Keratinocyte (primary cell): Measurements from ENCODE around the gene DHX15. TPM values are rescaled to one million over a fixed set of nuclear protein-coding genes. Genes with fewer than 3 reads are reported as not detected.

Source experiments
- DNase-seq: peaks from one replicate; pipeline ENCODE4 v3.0.0-alpha.2; 2011; ENCODE audit warnings: low read depth, missing footprints, low spot score
- FAIRE-seq: peaks from 2 replicates; lab custom pipeline; 2011; peaks lifted over from hg19 to GRCh38; lab: Jason Lieb, UNC
- H2AFZ ChIP-seq: 2 replicates; pipeline ENCODE4 v1.6.0; 2012; ENCODE audit warnings: low read length, control low read depth, inconsistent platforms; ENCODE audit not compliant: control insufficient read depth
- H3K27ac ChIP-seq: 2 replicates; pipeline ENCODE4 v1.5.1; 2011; ENCODE audit warnings: low read length; ENCODE audit not compliant: control insufficient read depth, insufficient read depth
- H3K27me3 ChIP-seq: 3 replicates; pipeline ENCODE4 v1.6.0; 2011; ENCODE audit warnings: low read length; ENCODE audit not compliant: control insufficient read depth, insufficient read depth; ENCODE audit errors: extremely low read depth
- H3K36me3 ChIP-seq, 2 experiments: 2 replicates in 1 of 2; 3 replicates in 1 of 2; pipeline ENCODE4 v1.5.1; 2011; ENCODE audit warnings: low read length in 2 of 2, mild to moderate bottlenecking in 1 of 2; ENCODE audit not compliant: control insufficient read depth in 2 of 2, insufficient read depth in 2 of 2; ENCODE audit errors: extremely low read depth in 1 of 2
- H3K4me1 ChIP-seq: 3 replicates; pipeline ENCODE4 v1.5.1; 2011; ENCODE audit warnings: low read length; ENCODE audit not compliant: control insufficient read depth, insufficient read depth; ENCODE audit errors: extremely low read depth
- H3K4me2 ChIP-seq: 3 replicates; pipeline ENCODE4 v1.6.0; 2011; ENCODE audit warnings: low read depth, low read length; ENCODE audit not compliant: control insufficient read depth, insufficient read depth; ENCODE audit errors: extremely low read depth
- H3K4me3 ChIP-seq, 3 experiments: fragments of 200-600 bp in 1 of 3; sonication (generic) in 1 of 3; 2 replicates in 2 of 3; 3 replicates in 1 of 3; pipeline ENCODE4 v1.5.1; 2011 to 2016; ENCODE audit warnings: low read length in 3 of 3, mild to moderate bottlenecking in 3 of 3, control low read depth in 2 of 3, inconsistent platforms in 1 of 3, low read depth in 1 of 3, mixed read lengths in 1 of 3, mixed run types in 1 of 3, moderate library complexity in 1 of 3; ENCODE audit not compliant: control insufficient read depth in 2 of 3, insufficient read depth in 2 of 3; ENCODE audit errors: extremely low read depth in 1 of 3
- H3K79me2 ChIP-seq: 2 replicates; pipeline ENCODE4 v1.6.0; 2012; ENCODE audit warnings: low read length; ENCODE audit not compliant: control insufficient read depth, insufficient read depth
- H3K9ac ChIP-seq: 3 replicates; pipeline ENCODE4 v1.6.0; 2011; ENCODE audit warnings: low read length; ENCODE audit not compliant: control insufficient read depth, insufficient read depth; ENCODE audit errors: extremely low read depth
- H3K9me1 ChIP-seq: 3 replicates; pipeline ENCODE4 v1.6.0; 2011; ENCODE audit warnings: low read length; ENCODE audit not compliant: control insufficient read depth, insufficient read depth; ENCODE audit errors: extremely low read depth
- H3K9me3 ChIP-seq: 2 replicates; pipeline ENCODE4 v1.5.1; 2012; ENCODE audit warnings: low read depth, low read length; ENCODE audit not compliant: control insufficient read depth
- H4K20me1 ChIP-seq: 3 replicates; pipeline ENCODE4 v1.6.0; 2011; ENCODE audit warnings: low read length; ENCODE audit not compliant: control insufficient read depth, insufficient read depth; ENCODE audit errors: extremely low read depth
- EZH2 ChIP-seq: IDR thresholded peaks from one replicate; pipeline ENCODE4 v1.6.1; 2012; ENCODE audit warnings: inconsistent platforms, mild to moderate bottlenecking, low read length, moderate library complexity
- dilution Hi-C: fragments of 300-500 bp; cut with MboI; formaldehyde crosslinking; loops from one replicate; pipeline ENCODE4 v1.7.0; 2020; ENCODE audit warnings: low sequenced_read_pairs; ENCODE audit not compliant: extremely low pct_ligation_motif_present
- polyA plus RNA-seq, 5 experiments: library from polyadenylated mRNA; depleted of rRNA in 3 of 5; stranded (reverse) in 3 of 5; stranded (forward) in 1 of 5; unstranded in 1 of 5; fragments of >200 nt; gene quantifications; 1 replicate in 1 of 5; 2 replicates in 3 of 5; 3 replicates in 1 of 5; pipeline versions ENCODE4 v1.2.1 to v1.2.3, GENCODE V29; 2011 to 2012; ENCODE audit warnings: missing spikeins in 2 of 5, low read depth in 1 of 5, low replicate concordance in 1 of 5
- TF ChIP-seq, protein P1 (sequence below), 3 experiments: IDR thresholded peaks in 1 of 3; conservative IDR thresholded peaks in 1 of 3; optimal IDR thresholded peaks in 1 of 3; 2 replicates in 2 of 3; 3 replicates in 1 of 3; pipeline versions ENCODE3 to v1.5.1; 2011; ENCODE audit warnings: low read length in 3 of 3, mild to moderate bottlenecking in 3 of 3, moderate library complexity in 2 of 3, control low read depth in 1 of 3, inconsistent platforms in 1 of 3; ENCODE audit not compliant: insufficient read depth in 2 of 3; ENCODE audit errors: extremely low read depth in 1 of 3

Gene DHX15
- polyA plus RNA-seq, 1 donor (not counting 4 experiments of a cell fraction or from before 2014, with no cell fraction given), result 206 TPM

DNA sequence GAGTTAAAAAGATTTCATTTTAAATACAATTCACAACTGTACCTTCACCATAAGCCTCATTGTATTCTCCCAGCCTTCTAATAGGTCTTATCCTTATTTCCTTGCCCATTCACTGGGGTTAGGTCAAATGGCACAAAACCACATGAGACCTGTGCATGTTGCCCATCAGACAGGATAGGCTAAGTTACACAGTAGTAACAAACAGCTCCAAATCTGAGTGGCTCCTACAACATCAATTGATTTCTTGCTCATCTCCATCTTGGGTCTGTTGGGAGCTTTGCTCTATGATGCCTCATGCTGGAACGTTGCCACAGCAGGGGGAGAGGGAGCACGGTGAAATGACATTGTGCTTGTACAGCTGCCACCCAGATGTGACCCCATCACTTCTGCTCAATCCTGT is 70.6 kb downstream of the DHX15 start:
- Histone ChIP-seq H3K27me3 (no peaks in the 10 kb centered on the region), H2AFZ (no peak overlapping the region), H3K27ac (no peak overlapping the region), H3K4me2 (no peak overlapping the region), H3K4me3 (no peak overlapping the region), H3K9me3 (no peaks in the 10 kb centered on the region), H3K4me1 (no peaks in the 10 kb centered on the region), H3K36me3 (peaks cover 0 to 3% of the 10 kb centered on the region in 2 experiments), H3K79me2 (no peaks in the 10 kb centered on the region), H3K9me1 (no peaks in the 10 kb centered on the region), H4K20me1 (peaks cover 4% of the 10 kb centered on the region), H3K9ac (no peak overlapping the region)
- TF ChIP-seq EZH2, result no peak
- TF ChIP-seq, protein P1, sequence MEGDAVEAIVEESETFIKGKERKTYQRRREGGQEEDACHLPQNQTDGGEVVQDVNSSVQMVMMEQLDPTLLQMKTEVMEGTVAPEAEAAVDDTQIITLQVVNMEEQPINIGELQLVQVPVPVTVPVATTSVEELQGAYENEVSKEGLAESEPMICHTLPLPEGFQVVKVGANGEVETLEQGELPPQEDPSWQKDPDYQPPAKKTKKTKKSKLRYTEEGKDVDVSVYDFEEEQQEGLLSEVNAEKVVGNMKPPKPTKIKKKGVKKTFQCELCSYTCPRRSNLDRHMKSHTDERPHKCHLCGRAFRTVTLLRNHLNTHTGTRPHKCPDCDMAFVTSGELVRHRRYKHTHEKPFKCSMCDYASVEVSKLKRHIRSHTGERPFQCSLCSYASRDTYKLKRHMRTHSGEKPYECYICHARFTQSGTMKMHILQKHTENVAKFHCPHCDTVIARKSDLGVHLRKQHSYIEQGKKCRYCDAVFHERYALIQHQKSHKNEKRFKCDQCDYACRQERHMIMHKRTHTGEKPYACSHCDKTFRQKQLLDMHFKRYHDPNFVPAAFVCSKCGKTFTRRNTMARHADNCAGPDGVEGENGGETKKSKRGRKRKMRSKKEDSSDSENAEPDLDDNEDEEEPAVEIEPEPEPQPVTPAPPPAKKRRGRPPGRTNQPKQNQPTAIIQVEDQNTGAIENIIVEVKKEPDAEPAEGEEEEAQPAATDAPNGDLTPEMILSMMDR (optimal IDR thresholded peaks at IDR 0.05 in 1 of 3, IDR thresholded peaks at IDR 0.05 in 1 of 3, conservative IDR thresholded peaks at IDR 0.05 in 1 of 3; ENCODE audit: extremely low read depth in 1 of 3, insufficient read depth in 2 of 3, low read length in 3 of 3), result no peak
- FAIRE-seq (no peak), DNase-seq (no peak)
- dilution Hi-C loops, result no loop called here

DNA sequence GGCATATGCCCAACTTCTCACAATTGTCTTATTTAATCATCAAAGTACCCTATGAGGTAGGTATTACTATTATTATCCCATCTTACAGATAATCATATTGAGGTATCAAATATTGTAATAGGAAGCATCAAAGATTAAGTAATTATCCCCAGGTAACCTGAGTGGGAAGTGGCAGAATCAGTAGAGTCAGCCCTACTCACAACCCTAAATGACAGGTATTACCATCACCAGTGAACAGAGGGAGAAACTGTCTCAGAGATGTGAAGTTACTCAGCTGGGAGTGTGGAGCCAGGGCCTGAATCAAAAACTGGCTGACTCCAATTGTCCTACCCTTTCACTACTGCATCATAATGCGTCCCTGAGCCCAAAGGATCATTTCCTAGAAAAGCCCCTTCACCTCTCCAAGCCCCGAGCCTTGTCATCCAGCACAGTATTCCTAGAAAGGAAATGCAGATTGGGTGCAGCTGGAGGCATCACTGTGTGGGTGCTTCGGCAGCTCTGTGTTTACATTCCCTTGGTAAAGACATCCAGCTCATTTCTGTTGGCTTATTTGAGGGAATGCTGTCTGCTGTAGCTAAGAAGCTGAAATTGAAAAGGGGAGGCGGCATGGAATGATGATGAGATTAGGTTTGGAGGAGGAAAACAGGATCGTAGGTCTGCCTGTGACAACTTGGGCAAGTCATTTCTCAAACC is 72.8 kb downstream of the DHX15 start:
- Histone ChIP-seq H3K27ac (no peak overlapping the region), H4K20me1 (no peaks in the 10 kb centered on the region), H2AFZ (no peak overlapping the region), H3K4me3 (no peak overlapping the region), H3K9ac (no peak overlapping the region), H3K4me2 (no peak overlapping the region), H3K36me3 (peaks cover 0 to 3% of the 10 kb centered on the region in 2 experiments), H3K27me3 (no peaks in the 10 kb centered on the region), H3K4me1 (no peaks in the 10 kb centered on the region), H3K9me3 (no peaks in the 10 kb centered on the region), H3K79me2 (no peaks in the 10 kb centered on the region), H3K9me1 (no peaks in the 10 kb centered on the region)
- dilution Hi-C loops, result no loop called here
- no peak for DNase-seq
- FAIRE-seq, result no peak
- TF ChIP-seq EZH2, result no peak
- TF ChIP-seq, protein P1 (optimal IDR thresholded peaks at IDR 0.05 in 1 of 3, IDR thresholded peaks at IDR 0.05 in 1 of 3, conservative IDR thresholded peaks at IDR 0.05 in 1 of 3; ENCODE audit: extremely low read depth in 1 of 3, insufficient read depth in 2 of 3, low read length in 3 of 3), result no peak
